Stimulated activated CD8-positive, alpha-beta memory T cell treated with anti-CD3 and anti-CD28 coated beads, Interleukin-7, amount 100 ng/mL, for 24 hours (primary cell): ENCODE results near the gene SYCP3.
"Not testable (repeated sequence)": the region's sequence is repeated elsewhere in the genome, so short reads cannot be mapped to it uniquely, and the experiment has no call there.

Source experiments
- DNase-seq: peaks from one replicate; pipeline ENCODE4 v3.0.0-alpha.2; 2020; ENCODE audit warnings: low read depth

Gene SYCP3

GRCh38 chr12:101713059-101713682, 26.1 kb downstream of the SYCP3 start:
- no peak for DNase-seq

- DNase-seq, result no peak
These were observed 29.0 kb downstream of the SYCP3 start for GRCh38 chr12:101710288-101710687.

DNA sequence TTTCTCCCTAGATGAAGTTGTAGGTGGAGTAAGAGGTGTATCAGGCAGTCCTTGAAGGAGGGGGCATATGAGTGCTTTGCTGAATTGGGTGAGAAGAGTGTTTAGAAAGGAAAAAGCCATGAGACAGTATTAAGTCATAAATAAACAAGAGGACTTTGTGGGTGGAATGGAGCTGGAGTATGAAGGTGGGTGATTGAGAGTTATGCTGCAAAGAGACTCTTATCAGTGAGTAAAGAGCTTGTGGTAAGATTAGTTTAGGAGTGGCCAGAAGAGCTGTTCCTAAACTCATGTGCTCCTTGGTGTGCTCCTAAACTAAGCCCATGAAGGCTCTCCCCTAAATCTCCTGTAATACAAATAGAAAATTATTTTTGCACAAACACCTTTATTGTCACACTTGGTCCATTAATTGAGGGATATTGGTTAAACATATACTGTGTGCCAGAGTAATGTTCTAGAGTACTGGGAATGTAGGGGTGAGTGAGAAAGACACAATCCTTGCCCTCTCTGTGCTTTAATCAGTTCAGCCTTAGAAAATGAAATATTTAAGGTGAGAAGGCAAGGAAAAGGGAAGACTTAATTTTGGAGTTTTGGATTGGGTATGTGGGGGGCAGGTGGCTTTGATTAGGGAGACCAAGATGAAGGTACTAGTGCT, 32.0 kb downstream of the SYCP3 start:
- DNase-seq, result no peak

DNA sequence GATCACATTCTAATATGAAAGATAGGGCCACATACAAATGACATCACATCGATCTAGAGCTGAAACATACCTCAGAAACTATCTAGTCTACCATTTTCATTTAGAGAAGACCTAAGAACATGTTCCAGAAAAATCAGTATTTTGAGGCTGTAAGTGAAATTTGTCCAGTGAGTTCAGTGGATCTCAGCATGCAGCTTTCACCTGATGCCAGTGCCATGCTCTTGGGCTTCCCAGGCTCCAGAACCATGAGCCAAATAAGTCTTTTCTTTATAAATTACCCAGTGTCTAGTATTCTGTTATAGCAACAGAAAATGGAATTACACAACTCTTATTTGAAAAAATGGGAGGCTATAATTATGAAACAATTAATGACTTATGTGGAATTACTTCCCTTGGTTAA, 32.9 kb downstream of the SYCP3 start:
- no peak for DNase-seq

DNA sequence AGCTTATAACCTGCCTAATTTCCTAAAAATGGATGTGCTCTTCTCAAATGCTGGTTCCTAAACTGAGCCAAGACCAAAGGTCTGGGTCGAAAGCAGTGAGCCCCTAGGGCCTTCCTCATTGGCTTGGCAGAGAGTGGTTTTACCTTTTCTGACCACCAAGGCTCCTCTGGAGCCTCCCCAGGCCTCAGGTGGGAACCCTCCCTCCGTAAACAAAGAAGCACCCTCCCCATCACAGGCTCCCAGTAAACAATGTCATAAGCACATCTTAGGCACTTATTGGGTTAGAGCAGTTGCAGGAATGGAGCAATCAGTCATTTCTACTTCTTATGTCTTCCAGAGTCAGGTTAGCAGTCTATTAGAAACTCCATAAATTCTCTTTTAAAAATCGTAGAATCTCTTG, 35.8 kb downstream of the SYCP3 start:
- no peak for DNase-seq

DNA sequence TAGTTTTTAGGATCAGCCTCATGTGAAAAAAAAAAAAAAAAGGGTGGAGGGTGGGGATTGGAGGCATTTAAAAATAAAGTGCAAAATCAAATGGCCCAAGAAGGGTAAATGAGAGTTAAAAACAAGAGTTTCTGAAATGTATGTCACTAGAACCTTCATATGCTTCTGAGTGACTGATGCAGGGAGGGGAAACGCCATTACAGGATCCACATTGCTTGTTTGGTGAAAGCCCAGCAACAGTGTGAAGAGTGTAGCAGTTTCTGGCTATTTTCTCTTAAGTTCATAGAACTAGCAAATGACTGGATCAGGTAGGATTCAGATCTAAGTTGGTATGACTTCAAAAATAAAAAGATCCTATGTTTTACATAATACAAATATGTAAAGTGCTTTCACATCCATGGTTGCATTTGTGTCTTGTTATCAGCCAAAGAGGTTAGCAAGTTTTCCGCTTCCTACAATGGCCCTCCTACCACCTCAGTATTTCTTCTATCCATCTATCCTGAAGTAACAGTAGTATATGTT, 38.9 kb downstream of the SYCP3 start:
- no peak for DNase-seq

- no peak for DNase-seq
These were observed 40.4 kb downstream of the SYCP3 start for GRCh38 chr12:101698800-101699347.

GRCh38 chr12:101697930-101698799, 41.1 kb downstream of the SYCP3 start:
- DNase-seq, result no peak

DNA sequence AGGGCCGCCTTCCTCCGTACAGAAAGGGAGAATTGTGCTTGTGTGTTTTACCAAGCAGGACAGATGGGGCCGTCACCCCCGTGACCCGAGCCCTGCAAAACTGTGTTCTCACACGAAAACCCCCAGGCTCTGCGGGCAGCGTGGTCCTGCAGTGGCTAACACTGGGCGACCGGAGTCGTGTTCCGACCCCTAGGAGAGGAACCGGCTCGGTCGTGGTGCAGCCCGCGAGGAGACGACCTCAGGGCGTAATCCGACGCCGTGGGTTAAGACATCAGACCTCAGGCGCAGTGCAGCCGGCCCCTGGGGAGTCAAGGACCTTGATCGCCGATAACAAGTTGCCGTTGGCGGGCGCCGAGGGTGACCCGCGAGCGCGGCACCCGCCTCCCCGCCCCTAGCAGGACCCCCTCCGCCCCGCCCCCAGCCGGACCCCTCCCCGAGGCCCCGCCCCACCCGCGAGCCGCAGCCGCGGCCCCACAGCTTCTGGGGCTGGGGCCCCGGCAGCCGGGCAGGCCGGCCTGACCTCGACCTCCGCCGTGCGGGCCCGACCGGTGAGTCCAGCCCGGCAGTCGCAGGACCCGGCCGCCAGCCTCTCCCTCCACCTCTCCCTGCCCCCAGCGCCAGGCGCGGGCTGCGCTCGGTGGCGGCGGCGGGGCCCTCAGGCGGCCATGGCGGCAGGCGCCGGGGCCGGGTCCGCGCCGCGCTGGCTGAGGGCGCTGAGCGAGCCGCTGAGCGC, 41.9 kb downstream of the SYCP3 start, which contains the start of gene CHPT1:
Gene CHPT1 (plus strand): TSS at position 444 of the 733 bp plus-strand sequence. CDS start 222 bp downstream, at position 666.
- peak; percentile 32 for DNase-seq

DNA sequence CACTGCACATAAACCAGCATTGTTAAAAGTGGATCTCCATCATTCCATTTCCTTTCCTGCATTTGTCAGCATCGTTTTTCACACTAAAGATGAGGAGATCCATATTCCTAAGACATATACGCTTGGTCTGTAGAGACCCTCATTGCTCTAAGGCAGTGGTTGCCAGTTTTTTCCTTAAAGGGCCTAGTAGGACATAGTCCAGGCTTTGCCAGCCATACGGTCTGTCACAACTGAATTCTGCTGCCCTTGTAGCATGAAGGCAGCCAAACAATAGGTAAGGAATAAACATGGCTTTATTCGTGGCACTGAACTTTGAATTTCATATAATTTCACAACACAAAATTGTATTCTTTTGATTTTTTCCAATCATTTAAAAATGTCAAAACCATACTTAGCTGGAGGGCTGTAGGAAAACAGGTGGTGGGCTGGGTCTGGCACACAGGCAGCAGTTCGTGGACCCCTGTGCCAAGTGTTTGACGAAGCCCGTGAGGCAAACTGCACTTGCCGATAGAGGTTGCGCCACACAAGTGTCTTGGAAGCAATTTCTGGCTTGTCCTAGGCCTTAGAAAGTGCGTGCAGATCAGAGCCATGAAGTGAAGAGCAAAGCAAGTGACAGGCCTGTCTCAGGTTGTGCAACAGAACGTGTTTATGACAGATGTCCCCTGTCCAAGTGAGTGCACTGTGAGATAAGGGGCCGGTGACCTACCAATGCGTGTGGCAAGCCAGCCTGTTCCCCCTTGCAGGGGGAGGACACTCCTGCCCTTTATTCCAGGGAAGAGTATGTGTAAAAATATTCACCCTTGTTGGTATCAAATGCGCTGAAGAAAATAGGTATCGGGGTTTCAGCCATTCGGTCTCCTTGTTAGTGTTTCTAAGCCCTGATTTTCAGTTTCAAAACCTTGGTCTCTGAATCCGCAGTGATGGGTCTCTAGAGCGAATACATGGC, 42.7 kb downstream of the SYCP3 start:
- no peak for DNase-seq

DNA sequence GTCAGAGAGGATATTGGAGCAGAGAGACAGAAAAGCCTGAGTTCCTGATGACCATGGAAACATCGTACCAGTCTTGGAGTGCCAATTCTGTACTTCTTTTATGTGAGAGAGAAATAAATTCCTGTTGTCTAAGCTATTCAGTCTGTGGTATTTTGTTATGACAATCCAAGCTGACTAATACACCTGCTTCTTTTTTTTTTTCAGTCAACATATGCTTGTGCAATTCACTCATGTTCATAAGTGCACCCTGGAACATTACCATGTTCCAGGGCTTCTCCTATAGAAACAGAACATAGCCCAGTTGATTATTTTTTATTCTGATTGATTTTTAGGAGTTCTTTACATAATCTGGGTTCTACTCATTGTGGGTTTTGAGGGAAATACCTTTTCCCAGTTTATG, 43.6 kb downstream of the SYCP3 start:
- DNase-seq, result no peak

GRCh38 chr12:101694986-101695385, 44.3 kb downstream of the SYCP3 start:
- DNase-seq, result no peak

GRCh38 chr12:101694297-101694848, 44.9 kb downstream of the SYCP3 start:
- no peak for DNase-seq

- DNase-seq, result no peak
These were observed 47.7 kb downstream of the SYCP3 start for GRCh38 chr12:101691503-101692096.

DNA sequence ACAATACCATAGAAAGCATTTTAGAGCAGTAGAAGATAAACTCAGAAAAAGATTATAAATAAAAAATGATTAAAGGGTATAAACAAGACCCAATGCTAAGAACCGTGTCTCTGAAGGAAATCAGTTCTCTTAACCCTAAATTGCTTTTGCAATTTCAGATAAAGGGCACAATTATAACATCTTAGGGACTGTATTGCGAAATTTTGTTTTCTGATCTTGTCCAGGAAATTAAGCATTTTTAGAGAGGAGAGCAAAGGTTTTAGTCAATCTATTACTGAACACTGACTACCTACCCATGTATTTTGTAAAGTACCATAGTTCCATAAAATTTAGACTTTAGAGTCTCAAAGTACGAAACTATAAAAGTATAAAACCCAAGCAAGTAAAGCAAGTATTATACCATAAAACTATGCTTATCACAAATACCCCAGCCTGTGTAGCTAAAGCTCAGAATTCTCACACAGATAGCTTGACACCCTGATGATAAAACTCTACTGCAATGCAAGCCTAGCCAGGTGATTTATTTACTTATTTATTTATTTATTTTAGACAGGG, 48.6 kb downstream of the SYCP3 start:
- DNase-seq, result no peak

GRCh38 chr12:101686176-101686575, 53.1 kb downstream of the SYCP3 start:
- no peak for DNase-seq

DNA sequence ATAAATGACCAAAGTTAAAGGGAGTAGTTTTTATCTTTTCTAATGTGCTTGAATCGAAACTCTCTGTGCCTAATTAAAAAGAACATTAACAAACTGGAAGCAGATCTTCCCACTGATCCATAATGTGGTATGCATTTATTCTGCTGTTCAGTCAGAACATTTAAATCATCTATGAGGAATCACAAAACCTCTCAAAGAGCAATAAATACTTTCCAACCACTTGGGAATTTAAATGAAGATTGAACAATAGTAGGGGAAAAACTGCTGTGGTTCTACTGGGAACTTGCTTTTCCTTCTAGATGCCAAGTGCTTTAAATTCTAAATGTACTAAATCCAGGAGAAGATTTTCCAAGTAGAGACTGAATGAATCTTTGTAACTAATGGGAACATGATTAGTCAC, 54.2 kb downstream of the SYCP3 start:
- no peak for DNase-seq

- DNase-seq, result not testable (repeated sequence)
These were observed 57.6 kb downstream of the SYCP3 start for GRCh38 chr12:101681627-101682026.

GRCh38 chr12:101680647-101681046, 58.6 kb downstream of the SYCP3 start:
- DNase-seq, result no peak
